ENCODE data around the gene TARBP1. TPM values are rescaled to one million over a fixed set of nuclear protein-coding genes. Genes with fewer than 3 reads are reported as not detected.

TARBP1 gene
- total RNA-seq, 2 experiments from 2014 or later, result 30.0 to 49.8 TPM

- peaks cover 42% of the 10 kb centered on the region for H3K4me1 ChIP-seq (ENCODE audit: insufficient read depth, low read length, poor library complexity, severe bottlenecking)
- ChIA-PET POLR2A (interaction anchor here (0.7 to 3.9 kb wide), 4 partner anchors 10 to 597 kb away, joined by 3 to 24 read pairs (median 3); no protein-coding TSS in a partner anchor), CTCF (ENCODE audit: unreplicated experiment) (interaction anchor here (0.6 to 1.3 kb wide), 7 partner anchors 8 to 420 kb away, joined by 3 to 7 read pairs (median 3); partner anchors contain the start of gene TARBP1)
- no peaks in the 10 kb centered on the region for H3K9me3 ChIP-seq (ENCODE audit: low read length)
- no peaks in the 10 kb centered on the region for H3K79me2 ChIP-seq (ENCODE audit: insufficient read depth, low read depth, low read length)
- H4K20me1 ChIP-seq (ENCODE audit: insufficient read depth, low read length), result no peaks in the 10 kb centered on the region
- no peaks in the 10 kb centered on the region for H3K9me2 ChIP-seq (ENCODE audit: insufficient read depth, low read length)
- TF ChIP-seq CTCF (conservative IDR thresholded peaks at IDR 0.05; ENCODE audit: low read length), result peak; percentile 97
- TF ChIP-seq EZH2phosphoT487 (IDR thresholded peaks at IDR 0.05; ENCODE audit: borderline replicate concordance, low read depth, low read length), result no peak
- H3K36me3 ChIP-seq (ENCODE audit: insufficient read depth, low read length), result no peaks in the 10 kb centered on the region
- BruUV-seq (replicated peaks), result no TSS peak
- H3K4me2 ChIP-seq (ENCODE audit: low read length), result peak overlapping the region; percentile 72
- peak; percentile 77 for DNase-seq (ENCODE audit: low spot score)
- no peak overlapping the region for H3K27ac ChIP-seq (ENCODE audit: low read depth, low read length, poor library complexity, severe bottlenecking)
- H3K4me3 ChIP-seq (ENCODE audit: low read depth, low read length, poor library complexity, severe bottlenecking), result peak overlapping the region; percentile 25
- peak overlapping the region; percentile 82 for H2AFZ ChIP-seq (ENCODE audit: low read length)
- intact Hi-C loops (cut with micrococcal nuclease; ENCODE audit: unreplicated experiment), result loop anchor here (2.0 to 5.0 kb wide), 3 partner anchors 475 to 930 kb away; no protein-coding TSS in a partner anchor
Measured at GRCh38 chr1:234486858-234487840, 8.2 kb upstream of the TARBP1 start.

GRCh38 chr1:234484991-234485739, 6.2 kb upstream of the TARBP1 start:
- no peaks in the 10 kb centered on the region for H3K9me2 ChIP-seq (ENCODE audit: insufficient read depth, low read length)
- H3K4me2 ChIP-seq (ENCODE audit: low read length), result no peak overlapping the region
- no peak overlapping the region for H2AFZ ChIP-seq (ENCODE audit: low read length)
- BruUV-seq (replicated peaks), result no TSS peak
- no peaks in the 10 kb centered on the region for H4K20me1 ChIP-seq (ENCODE audit: insufficient read depth, low read length)
- H3K27ac ChIP-seq (ENCODE audit: low read depth, low read length, poor library complexity, severe bottlenecking), result no peak overlapping the region
- intact Hi-C loops (cut with micrococcal nuclease; ENCODE audit: unreplicated experiment), result loop anchor here (5.0 kb wide), 1 partner anchor 477 kb away; no protein-coding TSS in a partner anchor
- CTCF ChIA-PET (ENCODE audit: unreplicated experiment), result interaction anchor here (0.8 kb wide), 1 partner anchor 15 kb away, joined by 3 read pairs; no protein-coding TSS in a partner anchor
- H3K4me1 ChIP-seq (ENCODE audit: insufficient read depth, low read length, poor library complexity, severe bottlenecking), result peaks cover 40% of the 10 kb centered on the region
- DNase-seq (ENCODE audit: low spot score), result no peak
- POLR2A ChIA-PET, result interaction anchor here (0.6 to 0.9 kb wide), 2 partner anchors 11 to 444 kb away, joined by 3 to 4 read pairs; no protein-coding TSS in a partner anchor
- no peak for TF ChIP-seq EZH2phosphoT487 (IDR thresholded peaks at IDR 0.05; ENCODE audit: borderline replicate concordance, low read depth, low read length)
- no peak for TF ChIP-seq CTCF (conservative IDR thresholded peaks at IDR 0.05; ENCODE audit: low read length)
- no peaks in the 10 kb centered on the region for H3K79me2 ChIP-seq (ENCODE audit: insufficient read depth, low read depth, low read length)
- H3K9me3 ChIP-seq (ENCODE audit: low read length), result no peaks in the 10 kb centered on the region
- no peaks in the 10 kb centered on the region for H3K36me3 ChIP-seq (ENCODE audit: insufficient read depth, low read length)
- no peak overlapping the region for H3K4me3 ChIP-seq (ENCODE audit: low read depth, low read length, poor library complexity, severe bottlenecking)

All from OCI-LY7 (cell line).